Kidney epithelial cell (primary cell): ENCODE data around the gene WNT9B. TPM values are rescaled to one million over a fixed set of nuclear protein-coding genes. Genes with fewer than 3 reads are reported as not detected.

Experiments used
- DNase-seq: peaks from one replicate; pipeline ENCODE4 v3.0.0-alpha.2; 2010; ENCODE audit warnings: low read depth
- H3K27me3 ChIP-seq: 2 replicates; pipeline ENCODE4 v1.6.0; 2011; ENCODE audit warnings: low read length; ENCODE audit not compliant: control insufficient read depth, insufficient read depth
- H3K36me3 ChIP-seq: 2 replicates; pipeline ENCODE4 v1.5.1; 2011; ENCODE audit warnings: low read length; ENCODE audit not compliant: control insufficient read depth, insufficient read depth
- H3K4me3 ChIP-seq: 2 replicates; pipeline ENCODE4 v1.5.1; 2011; ENCODE audit warnings: low read depth, mild to moderate bottlenecking, control low read depth, low read length
- total RNA-seq: library from RNA; depleted of rRNA; stranded (reverse); fragments of >200 nt; gene quantifications from 2 replicates; pipeline ENCODE4 v1.2.3, GENCODE V29; 2015
- TF ChIP-seq, protein P1 (sequence below): IDR thresholded peaks from 2 replicates; pipeline ENCODE4 v1.5.1; 2011; ENCODE audit warnings: mild to moderate bottlenecking, moderate library complexity, low read length, control low read depth, inconsistent platforms; ENCODE audit not compliant: insufficient read depth, poor library complexity, severe bottlenecking

The WNT9B gene
- total RNA-seq, 1 donor from 2014 or later, result not detected

DNA sequence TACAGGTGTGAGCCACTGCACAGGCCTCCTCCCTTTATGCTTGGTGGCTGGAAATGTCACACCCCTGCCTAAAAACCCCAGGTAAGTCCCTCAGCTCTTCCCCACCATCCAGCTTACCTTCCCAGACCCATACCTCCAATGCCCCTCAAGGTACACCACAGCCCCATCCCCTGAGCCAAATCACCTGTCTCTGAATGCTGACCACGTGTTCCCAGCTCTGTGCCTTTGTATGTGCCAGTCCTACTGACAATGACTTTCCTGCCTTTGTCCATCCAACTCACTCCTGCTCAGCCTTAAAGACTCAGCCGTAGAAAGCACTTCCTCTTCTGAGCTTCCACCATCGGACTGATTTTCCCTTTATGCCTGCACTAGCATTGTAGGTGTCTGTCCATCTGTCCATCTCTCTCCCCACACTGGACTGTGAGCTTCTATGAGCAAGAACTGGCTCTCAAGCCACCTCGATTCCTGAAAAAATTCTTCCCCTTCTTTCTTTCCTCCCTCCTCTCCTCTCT lies 40.9 kb downstream of the WNT9B start:
- H3K4me3 ChIP-seq, result no peak overlapping the region
- DNase-seq, result no peak
- TF ChIP-seq, protein P1, sequence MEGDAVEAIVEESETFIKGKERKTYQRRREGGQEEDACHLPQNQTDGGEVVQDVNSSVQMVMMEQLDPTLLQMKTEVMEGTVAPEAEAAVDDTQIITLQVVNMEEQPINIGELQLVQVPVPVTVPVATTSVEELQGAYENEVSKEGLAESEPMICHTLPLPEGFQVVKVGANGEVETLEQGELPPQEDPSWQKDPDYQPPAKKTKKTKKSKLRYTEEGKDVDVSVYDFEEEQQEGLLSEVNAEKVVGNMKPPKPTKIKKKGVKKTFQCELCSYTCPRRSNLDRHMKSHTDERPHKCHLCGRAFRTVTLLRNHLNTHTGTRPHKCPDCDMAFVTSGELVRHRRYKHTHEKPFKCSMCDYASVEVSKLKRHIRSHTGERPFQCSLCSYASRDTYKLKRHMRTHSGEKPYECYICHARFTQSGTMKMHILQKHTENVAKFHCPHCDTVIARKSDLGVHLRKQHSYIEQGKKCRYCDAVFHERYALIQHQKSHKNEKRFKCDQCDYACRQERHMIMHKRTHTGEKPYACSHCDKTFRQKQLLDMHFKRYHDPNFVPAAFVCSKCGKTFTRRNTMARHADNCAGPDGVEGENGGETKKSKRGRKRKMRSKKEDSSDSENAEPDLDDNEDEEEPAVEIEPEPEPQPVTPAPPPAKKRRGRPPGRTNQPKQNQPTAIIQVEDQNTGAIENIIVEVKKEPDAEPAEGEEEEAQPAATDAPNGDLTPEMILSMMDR, result no peak
- H3K36me3 ChIP-seq, result no peaks in the 10 kb centered on the region
- peaks cover 23% of the 10 kb centered on the region for H3K27me3 ChIP-seq

DNA sequence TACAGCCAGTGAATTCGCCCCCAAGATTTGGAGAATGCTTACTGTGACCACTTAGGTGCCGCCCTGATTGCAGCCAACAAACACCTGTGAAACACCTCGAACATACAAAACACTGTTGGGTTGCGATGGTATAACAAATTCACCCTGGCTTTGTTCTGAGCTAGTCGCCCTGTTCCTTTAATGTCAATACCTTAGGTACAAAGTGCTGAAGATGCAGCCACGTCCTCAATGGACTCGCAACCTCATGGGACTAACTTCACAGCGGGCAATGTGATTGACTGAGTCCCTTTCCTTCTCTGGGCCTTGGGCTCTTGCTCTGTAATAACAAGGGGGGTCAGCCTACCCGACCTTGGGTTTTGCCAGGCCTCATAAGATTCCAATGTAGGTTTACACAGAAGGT lies 42.6 kb downstream of the WNT9B start:
- TF ChIP-seq, protein P1, result no peak
- H3K27me3 ChIP-seq, result peaks cover 22% of the 10 kb centered on the region
- H3K4me3 ChIP-seq, result no peak overlapping the region
- no peak for DNase-seq
- H3K36me3 ChIP-seq, result no peaks in the 10 kb centered on the region

DNA sequence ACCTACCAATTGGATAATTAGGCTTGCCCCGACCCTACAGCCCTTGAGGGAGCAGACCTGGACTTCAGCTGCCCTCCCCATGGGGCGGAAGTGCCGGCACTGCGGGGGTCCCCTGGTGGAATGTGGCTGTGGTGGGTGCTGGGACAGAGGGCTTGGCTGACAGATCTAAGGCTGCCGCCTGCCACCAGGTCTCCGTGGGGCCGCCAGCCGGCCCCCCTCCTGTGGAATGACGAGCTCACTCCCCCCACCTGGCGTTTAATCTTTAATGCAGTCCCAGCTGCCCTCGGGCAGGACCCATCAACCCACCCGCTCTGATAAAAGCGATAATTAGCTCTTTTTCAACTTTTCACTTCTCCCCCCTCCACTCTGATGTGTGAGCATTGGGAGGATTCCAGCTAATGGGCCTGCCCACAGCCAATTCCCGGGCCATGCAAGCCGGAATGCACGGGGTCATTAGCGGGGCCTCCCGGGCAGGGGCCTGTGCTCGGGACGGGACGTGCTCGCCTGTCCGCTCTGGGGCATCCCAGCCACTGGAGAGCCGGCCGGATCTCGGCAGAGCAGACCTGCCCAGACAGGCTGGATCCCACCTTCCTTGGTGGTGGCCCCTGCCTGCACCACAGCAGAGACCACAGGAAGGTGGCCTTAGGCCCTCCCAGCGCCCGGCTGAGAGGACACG lies 43.2 kb downstream of the WNT9B start:
- no peak for DNase-seq
- Histone ChIP-seq H3K27me3 (peaks cover 17% of the 10 kb centered on the region), H3K36me3 (no peaks in the 10 kb centered on the region), H3K4me3 (no peak overlapping the region)
- TF ChIP-seq, protein P1, result no peak

DNA sequence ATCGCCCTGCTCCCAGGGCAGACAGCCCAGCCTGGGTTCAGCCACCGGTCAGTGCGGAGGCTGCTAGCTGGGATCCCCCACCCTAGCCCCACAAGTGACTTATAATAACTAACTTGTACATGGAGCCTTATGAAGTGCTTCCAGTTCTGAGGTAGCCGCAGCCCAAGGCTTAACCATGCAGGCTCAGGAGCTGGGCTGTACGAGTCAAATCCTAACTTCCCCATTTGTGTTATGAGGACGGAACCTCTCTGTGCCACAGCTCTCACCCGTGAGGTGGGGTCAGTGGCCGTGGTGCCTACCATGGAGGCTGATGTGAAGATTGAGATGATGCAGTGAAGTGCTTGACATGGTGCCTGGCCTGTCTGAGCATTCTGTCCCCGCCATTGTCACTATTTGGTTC lies 43.8 kb downstream of the WNT9B start:
- TF ChIP-seq, protein P1, result no peak
- no peak for DNase-seq
- no peak overlapping the region for H3K4me3 ChIP-seq
- H3K27me3 ChIP-seq, result peaks cover 19% of the 10 kb centered on the region
- no peaks in the 10 kb centered on the region for H3K36me3 ChIP-seq

DNA sequence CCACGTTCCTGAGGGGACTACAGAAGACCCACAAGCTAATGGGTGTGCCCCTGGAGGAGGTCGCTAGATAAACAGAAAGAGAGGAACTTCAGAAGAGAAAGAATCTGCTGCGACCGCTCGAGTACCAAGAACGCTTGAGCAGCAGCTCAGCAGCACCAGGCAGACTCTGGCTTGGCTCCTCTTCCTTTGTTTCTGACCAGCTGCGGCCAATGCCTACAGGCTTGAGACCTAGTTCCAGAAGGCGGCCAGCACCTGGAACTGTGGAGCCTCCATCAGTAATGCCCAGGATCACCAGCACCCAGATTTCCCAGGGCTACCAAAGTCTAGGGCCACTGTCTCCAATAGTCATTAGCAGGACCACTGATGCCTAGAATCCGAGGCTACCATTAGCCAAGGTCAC lies 45.6 kb downstream of the WNT9B start:
- Histone ChIP-seq H3K36me3 (no peaks in the 10 kb centered on the region), H3K4me3 (no peak overlapping the region), H3K27me3 (peaks cover 19% of the 10 kb centered on the region)
- no peak for DNase-seq
- TF ChIP-seq, protein P1, result no peak

DNA sequence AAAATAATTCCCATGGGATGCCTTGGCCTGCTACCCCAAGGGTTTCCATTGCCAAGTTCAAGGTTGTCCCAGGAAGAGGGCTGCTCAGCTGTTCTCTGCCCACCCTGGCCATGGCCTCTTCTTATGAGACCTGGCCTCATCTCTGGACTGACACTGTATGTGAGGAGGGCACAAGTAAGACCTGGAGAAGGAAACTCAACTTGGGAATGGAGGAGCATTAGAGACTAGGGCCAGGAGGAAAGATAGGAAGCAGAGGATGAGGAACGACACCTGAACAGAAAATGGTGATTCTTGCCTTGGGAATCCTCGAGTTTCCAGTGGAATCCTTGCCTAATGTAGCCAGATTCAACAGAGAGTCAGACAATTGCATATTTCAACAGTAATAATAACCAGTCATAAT lies 47.0 kb downstream of the WNT9B start:
- no peak overlapping the region for H3K4me3 ChIP-seq
- TF ChIP-seq, protein P1, result no peak
- H3K27me3 ChIP-seq, result peaks cover 19% of the 10 kb centered on the region
- DNase-seq, result no peak
- no peaks in the 10 kb centered on the region for H3K36me3 ChIP-seq
